Ectodermal cell (in vitro differentiated cells): ENCODE measurements around the gene TMEM61.

Source experiments
- H3K27ac ChIP-seq: 2 replicates; pipeline ENCODE4 v1.7.0; 2013; ENCODE audit warnings: mild to moderate bottlenecking, low read depth, low read length; ENCODE audit not compliant: insufficient read depth, poor library complexity, severe bottlenecking
- H3K27me3 ChIP-seq: 2 replicates; pipeline ENCODE4 v1.7.0; 2013; ENCODE audit warnings: mild to moderate bottlenecking, low read length; ENCODE audit not compliant: insufficient read depth, control insufficient read depth, poor library complexity, severe bottlenecking
- H3K36me3 ChIP-seq: one replicate; pipeline ENCODE4 v1.7.0; 2013; ENCODE audit warnings: low read length; ENCODE audit not compliant: control insufficient read depth, insufficient read depth
- H3K4me1 ChIP-seq: one replicate; pipeline ENCODE4 v1.7.0; 2013; ENCODE audit warnings: low read length; ENCODE audit not compliant: control insufficient read depth, insufficient read depth
- H3K4me3 ChIP-seq: 2 replicates; pipeline ENCODE4 v1.7.0; 2013; ENCODE audit warnings: low read depth, low read length, control low read depth; ENCODE audit not compliant: insufficient read depth
- H3K9me3 ChIP-seq: 2 replicates; pipeline ENCODE4 v1.7.0; 2013; ENCODE audit warnings: mild to moderate bottlenecking, low read length, moderate library complexity; ENCODE audit not compliant: control insufficient read depth
- WGBS, 2 experiments: methylation state at CpG; one replicate each; pipeline ENCODE4 v1.1.7; 2013; ENCODE audit warnings: missing lambda C conversion rate in 2 of 2; 5-methylcytosine and 5-hydroxymethylcytosine counted together

The TMEM61 gene

GRCh38 chr1:55000110-55001085 lies 20.0 kb downstream of the TMEM61 start:
- Histone ChIP-seq H3K36me3 (no peaks in the 10 kb centered on the region), H3K27ac (no peak overlapping the region), H3K4me3 (no peak overlapping the region), H3K4me1 (peaks cover under 1% of the 10 kb centered on the region), H3K9me3 (no peaks in the 10 kb centered on the region), H3K27me3 (peaks cover 46% of the 10 kb centered on the region)
- WGBS, 2 experiments, result 68 to 69% methylated on average over 8 of the region's 8 CpGs

- Histone ChIP-seq H3K4me1 (no peaks in the 10 kb centered on the region), H3K27me3 (peaks cover 38% of the 10 kb centered on the region), H3K9me3 (no peaks in the 10 kb centered on the region), H3K36me3 (no peaks in the 10 kb centered on the region), H3K27ac (no peak overlapping the region), H3K4me3 (no peak overlapping the region)
- WGBS, 2 experiments, result 95 to 100% methylated on average over 4 of the region's 4 CpGs
These were observed 20.9 kb downstream of the TMEM61 start for GRCh38 chr1:55001311-55001710.

- H3K36me3 ChIP-seq, result no peaks in the 10 kb centered on the region
- 81 to 85% methylated on average over 2 of the region's 2 CpGs for WGBS, 2 experiments
- peaks cover 24% of the 10 kb centered on the region for H3K27me3 ChIP-seq
- no peak overlapping the region for H3K27ac ChIP-seq
- H3K4me1 ChIP-seq, result no peaks in the 10 kb centered on the region
- H3K9me3 ChIP-seq, result no peaks in the 10 kb centered on the region
- no peak overlapping the region for H3K4me3 ChIP-seq
These were observed 22.3 kb downstream of the TMEM61 start for GRCh38 chr1:55002686-55003085.

- Histone ChIP-seq H3K36me3 (no peaks in the 10 kb centered on the region), H3K27me3 (no peaks in the 10 kb centered on the region), H3K27ac (no peak overlapping the region), H3K4me3 (no peak overlapping the region), H3K9me3 (peaks cover 2% of the 10 kb centered on the region), H3K4me1 (no peaks in the 10 kb centered on the region)
- WGBS, 2 experiments, result 91% methylated on average over 10 of the region's 10 CpGs
These were observed 25.1 kb downstream of the TMEM61 start for GRCh38 chr1:55005351-55006140.

GRCh38 chr1:55006931-55007330 lies 26.5 kb downstream of the TMEM61 start:
- Histone ChIP-seq H3K27ac (no peak overlapping the region), H3K9me3 (peaks cover 2% of the 10 kb centered on the region), H3K4me3 (no peak overlapping the region), H3K36me3 (no peaks in the 10 kb centered on the region), H3K4me1 (no peaks in the 10 kb centered on the region), H3K27me3 (no peaks in the 10 kb centered on the region)
- 92 to 95% methylated on average over 12 of the region's 12 CpGs for WGBS, 2 experiments

- H3K27ac ChIP-seq, result no peak overlapping the region
- H3K9me3 ChIP-seq, result peaks cover 2% of the 10 kb centered on the region
- no peak overlapping the region for H3K4me3 ChIP-seq
- no peaks in the 10 kb centered on the region for H3K27me3 ChIP-seq
- H3K36me3 ChIP-seq, result no peaks in the 10 kb centered on the region
- 90 to 93% methylated on average over 3 of the region's 3 CpGs for WGBS, 2 experiments
- H3K4me1 ChIP-seq, result no peaks in the 10 kb centered on the region
These were observed 27.2 kb downstream of the TMEM61 start for GRCh38 chr1:55007625-55008024.

- Histone ChIP-seq H3K36me3 (no peaks in the 10 kb centered on the region), H3K27me3 (no peaks in the 10 kb centered on the region), H3K4me1 (no peaks in the 10 kb centered on the region), H3K27ac (no peak overlapping the region), H3K9me3 (peaks cover 2% of the 10 kb centered on the region), H3K4me3 (no peak overlapping the region)
- 76 to 83% methylated on average over 9 of the region's 9 CpGs for WGBS, 2 experiments
These were observed 29.9 kb downstream of the TMEM61 start for GRCh38 chr1:55010194-55010886.

GRCh38 chr1:55010887-55011217 lies 30.4 kb downstream of the TMEM61 start:
- no peaks in the 10 kb centered on the region for H3K27me3 ChIP-seq
- H3K9me3 ChIP-seq, result peaks cover 2% of the 10 kb centered on the region
- no peaks in the 10 kb centered on the region for H3K36me3 ChIP-seq
- WGBS, 2 experiments, result 81 to 87% methylated on average over 7 of the region's 7 CpGs
- H3K4me1 ChIP-seq, result no peaks in the 10 kb centered on the region
- no peak overlapping the region for H3K27ac ChIP-seq
- H3K4me3 ChIP-seq, result no peak overlapping the region

GRCh38 chr1:55012661-55013060 lies 32.2 kb downstream of the TMEM61 start:
- Histone ChIP-seq H3K4me3 (no peak overlapping the region), H3K36me3 (no peaks in the 10 kb centered on the region), H3K27ac (no peak overlapping the region), H3K9me3 (peaks cover 2% of the 10 kb centered on the region), H3K27me3 (no peaks in the 10 kb centered on the region), H3K4me1 (no peaks in the 10 kb centered on the region)
- 91 to 100% methylated on average over 1 of the region's 1 CpG for WGBS, 2 experiments

- Histone ChIP-seq H3K4me3 (no peak overlapping the region), H3K27ac (no peak overlapping the region), H3K9me3 (no peaks in the 10 kb centered on the region), H3K36me3 (no peaks in the 10 kb centered on the region), H3K4me1 (no peaks in the 10 kb centered on the region), H3K27me3 (no peaks in the 10 kb centered on the region)
- 96% methylated on average over 5 of the region's 5 CpGs for WGBS, 2 experiments
These were observed 34.7 kb downstream of the TMEM61 start for GRCh38 chr1:55015123-55015522.
